Astrocyte of the cerebellum (primary cell): ENCODE data around the gene ACOX3.

Experiments
- DNase-seq: peaks from one replicate; pipeline ENCODE4 v3.0.0-alpha.2; 2011; ENCODE audit warnings: low read depth
- H3K4me3 ChIP-seq: 2 replicates; pipeline ENCODE4 v1.5.1; 2011; ENCODE audit warnings: mild to moderate bottlenecking, low read depth, low read length, moderate library complexity
- CTCF ChIP-seq: IDR thresholded peaks from 2 replicates; pipeline ENCODE4 v1.5.1; 2012; ENCODE audit warnings: low read length, low read depth, moderate library complexity, mild to moderate bottlenecking; ENCODE audit errors: missing control alignments
- in situ Hi-C: cut with HindIII; loops from 2 replicates; pipeline ENCODE4 v1.10.0; 2017; ENCODE audit warnings: low sequenced_read_pairs

The ACOX3 gene

DNA sequence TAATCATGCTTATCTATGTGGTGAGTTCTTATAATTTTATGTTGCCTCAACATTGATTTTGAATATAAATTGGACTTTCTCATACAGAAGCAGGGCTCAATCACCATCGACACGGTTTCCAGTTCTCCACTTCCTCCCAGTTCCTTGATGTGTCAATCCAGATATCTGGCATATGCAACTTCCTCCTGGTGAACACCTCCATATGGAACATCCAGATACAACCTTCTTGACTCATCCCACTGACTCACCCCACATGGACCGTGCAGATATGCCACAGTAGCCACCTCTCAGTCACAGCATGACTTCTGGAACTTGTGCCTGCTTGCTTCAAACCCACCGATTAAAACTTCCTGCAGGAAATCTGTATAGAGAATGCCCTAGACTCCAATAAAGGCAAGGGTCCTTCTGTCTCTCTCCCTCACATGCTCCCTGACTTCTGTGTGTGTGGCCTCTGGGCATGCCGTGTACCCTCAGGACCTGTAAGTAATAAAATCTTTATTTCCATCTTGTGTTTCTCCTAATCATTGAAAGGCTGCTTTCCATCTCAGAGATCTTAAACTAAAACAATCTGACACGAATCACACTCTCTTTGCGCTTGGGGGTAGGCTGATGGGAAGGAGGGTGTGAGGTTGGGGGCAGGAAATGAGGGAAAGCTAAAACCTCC, 104.0 kb downstream of the ACOX3 start:
- no peak for DNase-seq
- no peak for TF ChIP-seq CTCF
- in situ Hi-C loops: no loop called here
- H3K4me3 ChIP-seq: no peak overlapping the region

GRCh38 chr4:8335848-8336247, 104.7 kb downstream of the ACOX3 start:
- no peak overlapping the region for H3K4me3 ChIP-seq
- DNase-seq: no peak
- in situ Hi-C loops: no loop called here
- TF ChIP-seq CTCF: no peak

DNA sequence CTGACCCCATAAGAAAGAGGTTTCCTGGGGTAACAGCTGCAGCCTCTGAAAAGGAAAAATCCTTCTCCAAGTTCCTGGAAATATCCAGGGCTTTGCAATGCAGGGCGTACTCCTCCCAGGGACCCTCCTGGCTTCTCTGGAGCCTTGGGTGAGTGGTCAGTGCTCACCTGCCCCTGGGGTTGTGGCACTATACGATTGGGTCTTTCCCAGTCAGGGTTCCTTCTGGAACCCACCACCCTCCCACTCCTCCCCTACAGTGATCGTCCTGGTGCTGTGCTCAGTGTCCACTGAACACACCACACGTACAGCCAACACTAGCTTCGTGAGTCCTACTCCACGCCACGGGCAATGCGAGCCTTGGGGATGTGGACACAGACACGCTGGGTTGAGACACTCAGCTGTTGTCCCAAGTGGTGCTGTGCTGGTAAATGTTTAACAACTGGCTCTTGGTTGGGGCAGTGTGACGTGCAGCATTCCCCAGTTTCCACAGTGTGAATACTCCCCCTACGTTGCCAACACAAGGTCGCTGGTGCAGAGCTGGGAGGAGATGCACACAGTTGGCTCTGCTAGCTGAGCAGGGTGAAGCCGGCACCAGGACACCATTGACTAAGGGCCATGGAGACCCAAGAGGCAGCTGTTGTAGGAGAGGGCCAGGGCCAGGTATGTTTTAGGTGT, 105.6 kb downstream of the ACOX3 start:
- DNase-seq: no peak
- in situ Hi-C loops: no loop called here
- H3K4me3 ChIP-seq: no peak overlapping the region
- no peak for TF ChIP-seq CTCF

- TF ChIP-seq CTCF: no peak
- in situ Hi-C loops: no loop called here
- no peak overlapping the region for H3K4me3 ChIP-seq
- DNase-seq: no peak
These were observed 106.6 kb downstream of the ACOX3 start for GRCh38 chr4:8333726-8334460.

GRCh38 chr4:8332891-8333331, 107.6 kb downstream of the ACOX3 start:
- H3K4me3 ChIP-seq: no peak overlapping the region
- in situ Hi-C loops: no loop called here
- no peak for TF ChIP-seq CTCF
- DNase-seq: no peak

- DNase-seq: no peak
- in situ Hi-C loops: no loop called here
- H3K4me3 ChIP-seq: no peak overlapping the region
- TF ChIP-seq CTCF: no peak
These were observed 108.3 kb downstream of the ACOX3 start for GRCh38 chr4:8332038-8332857.
